GM18499 (cell line): ENCODE results near the gene DPP6.
"Not testable (repeated sequence)": the region's sequence is repeated elsewhere in the genome, so short reads cannot be mapped to it uniquely, and the experiment has no call there.

Source experiments
- ATAC-seq: cut with Tn5 transposase; IDR thresholded peaks from one replicate; pipeline ENCODE4 v1.9.1; 2021; ENCODE audit warnings: moderate number of reproducible peaks; ENCODE audit not compliant: insufficient read depth, unreplicated experiment

Gene DPP6

DNA sequence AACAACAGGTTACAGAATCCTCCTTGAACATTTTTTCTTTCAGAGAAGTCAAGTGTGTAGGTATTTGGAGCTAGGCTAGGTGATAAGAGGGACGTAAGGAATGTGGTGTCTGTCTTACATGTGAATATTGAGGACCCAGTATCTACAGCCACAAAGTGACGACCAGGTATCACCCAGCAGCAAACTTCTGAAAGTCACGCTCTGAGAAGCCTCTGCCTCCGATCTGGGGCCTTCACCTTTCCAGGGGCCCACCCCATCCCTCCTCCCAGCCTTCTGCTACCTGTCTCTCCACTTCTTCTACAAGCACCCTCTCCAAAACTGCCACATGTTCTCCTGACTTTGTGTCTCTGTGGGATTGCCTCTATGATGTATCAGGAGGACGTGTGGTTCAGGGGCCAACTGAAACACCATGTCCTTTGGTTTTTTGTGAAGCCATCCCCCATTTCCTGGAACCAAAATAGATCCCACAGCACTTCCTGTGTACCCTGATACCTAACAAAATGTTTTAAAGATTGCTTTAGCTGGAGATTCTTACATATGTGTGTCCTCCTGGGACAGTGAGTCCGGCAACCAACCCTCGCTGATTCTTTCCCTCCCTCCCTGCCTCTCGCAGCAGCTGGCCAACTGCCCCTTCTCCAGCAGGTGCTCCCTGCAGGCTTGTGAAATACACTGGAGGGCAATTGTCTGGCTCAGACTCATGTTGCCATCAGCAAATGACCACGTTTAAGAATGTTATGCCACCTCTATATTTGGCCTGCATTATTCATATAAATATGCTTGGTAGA, 93.9 kb downstream of the DPP6 start:
- not testable (repeated sequence) for ATAC-seq

DNA sequence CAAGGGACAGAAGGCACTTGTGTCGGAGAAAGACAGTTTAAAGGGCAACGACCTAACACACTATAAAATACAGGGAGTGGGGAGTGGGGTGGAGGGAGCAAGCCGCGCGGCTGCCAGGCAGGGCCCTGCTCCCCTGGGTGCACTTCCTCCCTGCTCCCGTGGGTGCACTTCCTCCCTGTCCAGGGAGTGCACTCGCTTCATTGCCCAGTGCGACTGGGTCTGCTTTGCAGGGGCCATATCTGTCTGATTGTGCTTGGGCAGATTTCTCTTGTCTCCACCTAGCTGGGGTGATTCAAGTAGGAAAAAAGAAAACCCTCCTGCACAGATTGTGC, 94.5 kb downstream of the DPP6 start:
- not testable (repeated sequence) for ATAC-seq

DNA sequence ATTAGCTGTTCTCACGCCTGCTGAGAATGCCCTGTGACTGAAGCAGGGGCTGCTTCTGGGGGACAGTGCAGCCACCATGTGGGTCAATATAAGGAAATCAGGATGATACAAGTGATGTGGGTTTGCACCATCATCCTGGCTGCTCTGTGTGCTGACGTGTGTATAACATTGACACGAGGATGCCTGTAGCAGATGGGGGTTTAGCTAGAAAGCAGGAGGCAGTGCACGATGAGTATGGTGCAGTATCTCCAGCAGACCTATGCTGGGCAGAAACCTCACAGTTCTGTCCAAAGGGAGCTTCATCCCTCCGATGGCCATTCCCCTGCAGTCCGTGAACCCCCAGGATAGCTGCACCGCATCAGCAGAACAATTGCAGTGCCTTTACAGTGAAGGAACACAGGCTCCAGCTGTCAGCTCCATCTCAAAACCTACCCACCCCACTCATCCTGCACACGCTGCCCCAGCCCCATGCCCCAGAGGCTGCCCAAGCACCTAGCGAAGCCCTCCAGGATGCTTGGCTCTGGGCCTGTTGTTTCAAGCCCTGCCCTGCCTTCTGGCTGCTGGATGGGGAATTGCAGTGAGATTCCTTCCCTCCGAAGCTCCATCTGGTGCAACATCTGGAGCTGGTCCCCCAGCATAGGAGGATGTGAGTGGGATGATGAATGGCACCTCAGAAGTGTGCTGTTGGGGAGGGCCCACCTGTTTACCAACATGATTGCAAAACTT, 96.8 kb downstream of the DPP6 start:
- ATAC-seq, result not testable (repeated sequence)

DNA sequence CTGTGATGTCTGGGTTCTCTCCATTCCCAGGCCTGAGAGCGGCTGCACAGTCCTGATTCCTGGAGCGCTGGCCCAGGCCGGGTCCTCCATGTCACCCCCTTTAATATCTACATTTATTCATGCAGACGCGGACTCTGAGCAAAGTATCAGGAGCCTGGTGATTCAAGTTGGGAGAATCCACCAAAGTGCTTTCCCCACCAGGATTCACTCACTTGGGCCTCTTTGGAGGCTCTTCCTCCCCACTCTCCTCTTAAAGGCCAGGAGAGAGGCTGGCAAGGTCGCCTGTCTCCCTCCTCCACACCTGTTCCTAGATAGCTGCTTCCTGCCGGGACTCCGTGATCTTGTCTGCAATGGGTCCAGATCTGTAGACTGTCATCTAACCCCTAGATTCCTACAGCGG, 98.5 kb downstream of the DPP6 start:
- not testable (repeated sequence) for ATAC-seq

DNA sequence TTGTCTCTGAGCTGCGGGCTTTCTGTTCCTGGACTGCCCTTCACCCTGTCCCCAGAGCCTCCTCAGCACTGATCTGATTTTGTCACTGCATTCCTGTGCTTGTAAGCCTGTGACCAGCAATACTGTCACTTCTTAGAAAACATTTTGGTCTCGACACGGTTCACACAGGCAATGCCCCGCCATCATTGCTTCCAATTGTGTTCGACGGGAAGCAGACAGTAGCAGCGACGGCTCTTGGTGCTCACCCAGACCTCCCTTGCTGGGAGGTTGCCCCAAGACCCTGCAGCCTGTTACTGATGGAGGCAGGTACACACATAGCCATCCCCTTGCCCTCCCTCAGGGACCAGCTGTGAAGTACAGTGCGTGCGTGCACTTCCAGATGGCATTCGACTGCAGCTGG, 99.1 kb downstream of the DPP6 start:
- ATAC-seq, result not testable (repeated sequence)

DNA sequence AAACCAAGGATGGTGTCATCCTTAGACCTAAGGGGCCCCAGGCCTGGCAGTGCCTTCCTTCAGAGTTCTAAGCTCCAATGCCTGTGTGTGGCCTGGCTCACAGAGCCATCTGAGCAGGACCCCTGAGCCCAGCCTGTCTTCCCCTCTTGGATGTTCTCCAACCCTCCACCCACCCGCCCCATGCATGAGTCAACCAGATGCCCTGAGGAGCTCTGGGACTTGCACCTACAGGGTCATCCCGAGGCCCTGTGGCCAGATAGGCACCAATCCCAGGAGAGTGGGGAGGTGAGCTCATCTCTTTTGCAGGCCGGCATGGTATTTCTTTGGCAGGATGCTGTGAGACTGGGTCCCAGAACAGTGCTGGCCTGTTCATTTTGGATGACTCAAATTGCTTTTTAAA, 103.7 kb downstream of the DPP6 start:
- ATAC-seq, result not testable (repeated sequence)

DNA sequence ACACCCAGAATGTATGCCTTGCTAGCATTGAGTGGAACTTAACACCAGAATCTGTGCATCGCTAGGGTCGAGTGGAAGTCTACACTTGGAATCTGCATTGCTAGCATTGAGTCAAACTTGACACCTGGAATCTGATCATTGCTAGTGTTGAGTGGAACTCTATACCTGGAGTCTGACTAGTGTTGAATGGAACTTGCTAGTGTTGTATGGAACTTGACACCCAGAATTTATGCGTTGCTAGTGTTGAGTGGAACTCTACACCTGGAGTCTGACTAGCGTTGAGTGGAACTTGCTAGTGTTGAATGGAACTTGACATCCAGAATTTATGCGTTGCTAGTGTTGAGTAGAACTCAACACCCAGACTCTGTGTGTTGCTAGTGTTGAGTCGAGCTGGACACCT, 110.7 kb downstream of the DPP6 start:
- not testable (repeated sequence) for ATAC-seq

DNA sequence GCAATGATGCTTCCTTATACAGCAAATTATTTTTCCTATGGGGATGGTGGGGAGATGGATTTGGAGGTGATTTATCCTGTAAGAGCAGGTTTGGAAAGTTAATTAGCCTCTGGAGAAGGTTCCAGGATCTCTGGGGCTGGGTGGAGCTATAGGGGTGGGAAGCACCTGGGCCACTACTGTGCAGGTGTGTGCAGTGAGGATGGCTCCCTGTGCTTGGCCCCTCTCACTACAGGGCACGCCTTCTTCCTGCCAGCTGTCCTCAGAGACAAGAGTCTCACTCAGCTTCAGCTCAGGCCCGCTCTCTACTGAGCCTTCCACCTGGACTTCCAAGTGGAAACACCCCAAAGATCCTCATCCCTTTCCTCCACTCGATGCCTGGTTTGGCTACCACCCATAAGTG, 111.4 kb downstream of the DPP6 start:
- ATAC-seq, result not testable (repeated sequence)

DNA sequence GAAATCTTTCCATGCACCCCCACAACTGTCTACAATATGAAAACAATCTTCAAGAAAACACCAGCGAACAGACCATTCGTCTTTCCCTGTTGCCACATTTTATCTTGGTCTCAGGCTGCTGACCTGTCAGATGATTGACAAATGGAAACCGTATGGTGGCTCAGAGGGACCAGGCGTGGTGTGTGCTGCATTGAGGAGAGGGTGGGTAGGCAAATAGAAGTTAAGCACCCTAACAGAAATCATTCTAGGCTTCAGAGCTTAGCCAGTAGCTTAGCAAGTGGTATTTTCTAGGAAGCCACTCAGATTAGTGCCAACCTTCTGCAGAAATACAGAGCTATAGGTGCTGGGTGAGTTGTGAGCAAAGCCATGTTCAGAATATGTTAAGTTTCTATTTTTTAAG, 114.9 kb downstream of the DPP6 start:
- no peak for ATAC-seq

DNA sequence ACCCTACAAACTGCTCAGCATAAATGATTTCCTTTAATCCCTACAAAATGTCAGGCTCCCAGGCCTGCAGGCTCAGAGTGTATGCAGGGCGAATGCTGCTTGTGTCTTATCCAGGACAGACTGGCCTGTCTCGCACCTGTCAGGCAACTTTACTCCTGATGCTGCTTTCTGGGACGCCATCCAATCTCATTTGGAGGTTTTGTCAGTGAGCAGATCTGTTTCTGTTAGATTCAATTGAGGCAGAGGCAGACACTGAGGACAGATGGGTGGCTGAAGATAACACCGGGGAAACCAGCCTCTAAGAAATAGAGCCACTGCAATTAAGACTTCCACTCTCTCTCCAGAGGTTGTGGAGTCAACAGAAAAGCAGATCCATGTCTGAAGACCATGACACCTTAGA, 115.6 kb downstream of the DPP6 start:
- ATAC-seq, result no peak

DNA sequence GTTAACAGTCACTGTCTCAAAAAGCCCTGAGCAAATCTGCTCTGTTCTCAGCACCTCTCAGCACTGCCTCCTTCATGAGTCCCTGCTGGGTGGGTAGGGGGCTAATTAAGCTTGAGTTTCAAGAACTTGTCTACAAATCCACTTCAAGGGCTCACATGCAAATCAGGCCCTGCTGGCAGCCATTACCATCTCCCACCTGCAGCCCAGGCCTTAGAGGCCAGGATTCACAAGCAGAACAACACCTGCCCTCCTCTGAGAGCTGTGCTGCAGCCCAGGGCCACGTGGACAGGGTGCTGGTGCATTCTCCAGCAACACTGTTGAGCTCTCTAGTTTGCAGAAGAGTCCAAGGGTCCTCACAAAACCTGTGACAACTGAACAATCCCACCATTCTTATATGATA, 119.2 kb downstream of the DPP6 start:
- ATAC-seq, result no peak

DNA sequence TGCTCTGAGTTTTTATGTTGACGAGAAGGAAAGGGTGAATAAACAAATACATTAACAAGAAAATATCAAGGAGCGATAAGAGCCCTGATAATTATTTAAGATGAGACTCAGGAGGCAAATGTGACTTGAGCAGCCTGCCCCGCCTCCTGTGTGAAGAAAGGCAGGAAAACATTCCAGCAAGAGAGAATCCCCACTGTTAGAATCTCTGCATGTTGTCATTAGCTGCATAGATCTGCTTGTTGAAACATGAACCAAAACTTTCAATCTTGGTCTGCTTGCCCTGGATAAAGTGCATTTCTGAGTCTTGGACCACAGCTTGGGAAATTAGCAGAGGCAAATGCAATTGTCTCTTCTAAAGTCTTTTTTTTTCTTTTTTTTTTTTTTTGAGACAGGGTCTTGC, 120.0 kb downstream of the DPP6 start:
- no peak for ATAC-seq

DNA sequence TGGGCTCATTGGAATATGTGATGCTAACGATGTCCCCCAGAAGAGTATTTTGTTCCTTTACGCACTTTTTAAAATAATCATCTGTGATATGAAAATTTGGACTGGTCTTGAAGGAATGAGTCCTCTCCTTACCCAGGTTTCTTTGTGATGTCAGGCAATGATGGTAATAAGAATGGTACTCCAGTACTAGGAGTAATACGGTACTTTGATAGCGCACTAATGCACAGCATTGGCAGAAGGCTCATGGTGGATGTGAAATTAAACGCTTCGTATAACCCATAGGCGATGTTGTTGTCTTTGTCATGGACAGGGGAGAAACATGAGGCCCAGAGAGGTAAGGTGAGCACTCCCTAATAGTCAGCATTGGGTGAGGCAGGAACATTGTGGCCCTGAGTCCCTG, 125.4 kb downstream of the DPP6 start:
- no peak for ATAC-seq

DNA sequence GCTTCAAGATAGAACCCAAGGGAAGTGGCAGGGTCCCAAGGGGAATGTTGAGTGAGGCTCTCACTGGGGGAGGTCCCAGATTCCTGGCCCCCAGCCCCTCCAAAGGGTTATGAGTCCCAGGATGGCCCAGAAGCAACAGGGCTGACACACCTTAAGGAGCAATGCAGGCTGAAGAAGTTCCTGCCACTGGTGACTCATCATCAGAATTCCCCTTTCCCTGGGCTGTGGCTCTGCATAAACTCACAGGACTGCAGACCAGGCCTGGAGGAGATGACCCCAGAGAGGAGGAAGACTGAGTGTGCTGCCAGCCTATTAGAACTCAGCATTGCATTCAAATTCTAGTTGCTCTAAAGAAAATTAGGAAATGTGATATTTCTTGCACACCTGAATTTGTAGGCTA, 126.7 kb downstream of the DPP6 start:
- no peak for ATAC-seq

DNA sequence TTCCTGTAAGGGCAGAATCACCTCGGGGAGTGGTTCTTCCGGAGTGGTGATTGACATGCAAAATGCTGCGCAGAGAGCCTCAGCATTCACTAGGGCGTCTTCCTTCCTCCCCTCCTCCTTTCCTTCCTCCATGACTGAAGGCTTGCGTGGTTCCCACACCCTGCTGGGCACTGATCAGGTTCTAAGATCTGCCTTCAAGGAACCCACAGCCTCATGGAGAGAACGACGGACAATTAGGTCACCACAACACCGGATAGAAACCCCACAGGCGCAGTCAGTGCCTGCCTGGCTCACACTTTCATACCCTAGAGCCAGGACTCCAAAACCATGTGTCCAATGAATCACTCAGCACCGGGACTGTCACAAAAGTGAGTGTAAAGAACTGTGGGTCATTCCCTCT, 131.3 kb downstream of the DPP6 start:
- ATAC-seq, result no peak

DNA sequence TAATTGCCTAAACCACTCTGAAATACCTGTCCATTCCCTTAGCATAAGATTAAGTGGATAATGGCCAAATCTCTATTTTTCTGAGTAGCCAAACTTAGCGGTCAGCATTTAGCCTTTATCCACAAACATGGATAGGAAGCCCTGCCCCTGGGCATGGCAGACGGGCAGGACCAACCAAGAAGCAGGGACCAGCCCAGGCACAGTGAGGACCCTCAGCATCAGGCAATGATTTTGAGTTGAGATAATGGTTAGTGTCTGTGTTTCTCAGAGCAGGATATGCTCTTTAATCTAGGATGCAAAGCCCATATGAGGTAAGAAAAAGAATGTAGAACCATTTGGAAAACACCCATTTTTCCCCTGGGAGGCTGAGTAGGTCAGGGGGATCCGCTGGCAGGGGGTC, 131.7 kb downstream of the DPP6 start:
- no peak for ATAC-seq

DNA sequence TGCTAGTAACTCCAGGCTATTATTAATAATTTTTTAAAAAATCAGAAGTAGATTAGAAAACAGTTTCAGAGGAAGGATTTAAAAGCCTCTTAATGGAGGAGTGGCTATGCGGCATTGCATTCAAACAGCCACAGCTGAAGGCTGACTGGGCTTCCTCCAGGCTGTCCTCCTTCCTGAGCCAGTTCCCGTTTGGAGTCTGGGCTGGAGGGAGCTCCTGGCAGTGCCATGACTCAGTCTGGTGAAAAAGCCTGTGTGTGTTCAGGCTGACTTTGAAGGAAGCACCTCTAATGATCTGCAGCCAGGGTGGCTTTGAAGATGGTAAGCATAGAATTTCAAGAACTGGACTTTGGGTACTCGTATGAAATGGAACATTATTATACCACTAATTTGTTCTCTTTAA, 134.6 kb downstream of the DPP6 start:
- ATAC-seq, result no peak

DNA sequence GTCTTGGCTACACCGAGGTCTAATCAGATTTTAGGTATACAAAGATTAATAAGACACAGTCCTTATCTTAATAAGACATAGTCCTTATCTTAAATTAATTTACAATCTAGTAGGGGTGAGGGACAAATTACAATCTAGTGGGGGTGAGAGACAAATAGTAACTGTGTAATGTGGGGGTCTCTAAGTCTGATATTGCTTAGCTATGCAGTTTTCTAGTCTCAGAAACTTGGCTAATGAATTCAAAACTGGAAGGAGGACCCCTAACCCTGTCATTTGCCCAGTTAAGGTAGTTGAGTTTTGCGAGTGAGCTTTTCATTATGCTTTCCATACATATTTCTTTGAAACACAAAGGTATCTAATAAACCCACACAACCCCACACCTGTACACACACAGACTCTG, 136.1 kb downstream of the DPP6 start:
- no peak for ATAC-seq

DNA sequence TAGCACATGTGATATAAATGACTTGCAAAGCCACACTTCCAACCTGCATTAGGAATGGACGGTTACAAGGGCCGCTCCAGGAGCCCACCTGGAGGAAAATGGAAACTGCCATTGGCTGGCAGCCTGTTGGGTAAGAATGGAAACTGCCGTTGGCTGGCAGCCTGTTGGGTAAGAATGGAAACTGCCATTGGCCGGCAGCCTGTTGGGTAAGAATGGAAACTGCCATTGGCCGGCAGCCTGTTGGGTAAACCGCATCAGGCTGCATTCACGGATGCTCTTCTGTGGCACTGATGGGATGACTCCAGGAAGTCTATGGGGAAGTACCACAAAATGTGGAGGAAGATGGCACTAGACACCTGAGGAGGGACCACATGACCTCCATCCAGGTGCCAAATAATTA, 143.1 kb downstream of the DPP6 start:
- ATAC-seq, result no peak

DNA sequence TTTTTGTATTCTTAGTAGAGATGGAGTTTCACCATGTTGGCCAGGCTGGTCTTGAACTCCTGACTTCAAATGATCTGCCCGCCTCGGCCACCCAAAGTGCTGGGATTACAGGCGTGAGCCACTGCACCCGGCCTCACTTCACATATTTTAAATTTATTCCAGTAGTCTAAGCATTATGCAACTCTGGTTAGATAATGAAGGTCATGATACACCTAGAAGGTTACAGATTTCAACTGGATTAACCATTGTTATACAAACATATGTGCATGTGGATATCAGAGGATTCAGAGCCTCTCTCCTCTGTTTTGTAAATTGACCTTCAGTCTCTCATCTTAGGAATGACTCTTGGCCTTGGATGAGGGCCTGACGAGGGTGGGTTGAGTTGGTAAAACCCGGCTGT, 146.3 kb downstream of the DPP6 start:
- no peak for ATAC-seq

DNA sequence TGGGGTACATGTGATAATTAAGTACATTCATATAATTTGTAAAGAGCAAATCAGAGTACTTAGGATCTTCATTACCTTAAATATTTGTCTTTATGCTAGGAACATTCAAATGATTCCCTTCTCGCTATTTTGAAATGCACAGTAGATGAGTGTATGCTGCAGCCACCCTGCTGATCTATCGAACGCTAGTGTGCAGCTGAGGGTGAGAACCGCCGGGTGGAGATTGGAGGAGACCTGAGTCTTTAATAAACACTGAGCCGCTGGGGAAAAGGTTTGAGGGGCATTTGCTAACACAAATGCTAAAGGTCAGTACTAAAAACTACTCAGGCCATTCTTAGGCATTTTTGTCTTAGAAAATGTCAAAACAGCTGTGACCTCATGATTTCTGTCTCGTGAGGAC, 148.0 kb downstream of the DPP6 start:
- ATAC-seq, result no peak

DNA sequence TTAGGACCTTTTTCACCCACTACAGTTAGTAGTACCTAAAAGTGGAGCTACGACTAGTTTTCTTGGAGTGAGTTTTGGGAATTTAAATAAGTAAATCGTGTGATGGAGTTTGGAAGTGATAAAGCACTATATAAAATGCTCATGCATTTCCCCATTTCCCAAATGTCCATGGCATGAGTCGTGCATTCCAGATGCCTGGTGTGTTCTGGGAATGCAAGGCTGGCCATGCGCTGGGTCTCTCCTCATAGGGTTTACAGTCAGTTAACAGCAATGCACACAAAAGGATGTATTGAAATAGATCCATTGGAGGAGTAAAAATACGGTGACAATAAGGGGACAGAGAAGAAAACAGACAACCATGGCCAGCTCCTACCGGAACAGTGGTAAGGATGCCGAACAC, 149.8 kb downstream of the DPP6 start:
- ATAC-seq, result no peak
